Caco-2 (cell line): ENCODE measurements around the gene TARBP1. TPM values are rescaled to one million over a fixed set of nuclear protein-coding genes. Genes with fewer than 3 reads are reported as not detected.

Source experiments
- BruUV-seq: library from RNA; stranded (reverse); fragments of 400-500 nt; replicated peaks from 2 replicates; lab custom pipeline; 2021; lab: Mats Ljungman, UMichigan
- CTCF ChIA-PET: fragments of 300-600 bp; sonication (Branson Sonifier 250); formaldehyde crosslinking; loops from one replicate; lab custom pipeline; 2022; ENCODE audit warnings: antibody characterized with exemption; lab: Charles Lee
- POLR2A ChIA-PET: fragments of 300-600 bp; sonication (Branson Sonifier 250); formaldehyde crosslinking; loops from one replicate; lab custom pipeline; 2022; ENCODE audit warnings: antibody characterized with exemption; lab: Charles Lee
- DNase-seq, 2 experiments: peaks; one replicate each; pipeline versions ENCODE4 v3.0.0 to v3.0.0-alpha.2; 2020 to 2022
- H3K27me3 ChIP-seq: replicated peaks from 2 replicates; pipeline ENCODE4 v1.6.0; 2011; ENCODE audit warnings: low read length; ENCODE audit not compliant: control insufficient read depth, insufficient read depth
- H3K36me3 ChIP-seq: 2 replicates; pipeline ENCODE4 v1.5.1; 2011; ENCODE audit warnings: low read length; ENCODE audit not compliant: control insufficient read depth, insufficient read depth
- H3K4me1 ChIP-seq: fragments of 250-450 bp; sonication (Bioruptor Pico); 2 replicates; pipeline ENCODE4 v1.5.1; 2020; ENCODE audit warnings: mild to moderate bottlenecking
- H3K4me3 ChIP-seq: 2 replicates; pipeline ENCODE4 v1.5.1; 2011; ENCODE audit warnings: low read depth, mild to moderate bottlenecking, control low read depth, low read length
- H3K9me3 ChIP-seq: fragments of 250-450 bp; sonication (Bioruptor Pico); 2 replicates; pipeline ENCODE4 v1.5.1; 2020; ENCODE audit warnings: mild to moderate bottlenecking, moderate library complexity
- H3K27ac Mint-ChIP-seq: one replicate; pipeline ENCODE4 v1.8.0; 2022; ENCODE audit warnings: mixed read lengths; ENCODE audit not compliant: unreplicated experiment
- H3K27me3 Mint-ChIP-seq: one replicate; pipeline ENCODE4 v1.8.0; 2022; ENCODE audit warnings: mixed read lengths; ENCODE audit not compliant: insufficient read depth, unreplicated experiment
- H3K36me3 Mint-ChIP-seq: one replicate; pipeline ENCODE4 v1.8.0; 2022; ENCODE audit warnings: mild to moderate bottlenecking, mixed read lengths; ENCODE audit not compliant: insufficient read depth, unreplicated experiment
- H3K4me1 Mint-ChIP-seq: one replicate; pipeline ENCODE4 v1.8.0; 2022; ENCODE audit warnings: low read depth, mixed read lengths; ENCODE audit not compliant: unreplicated experiment
- H3K4me3 Mint-ChIP-seq: one replicate; pipeline ENCODE4 v1.8.0; 2022; ENCODE audit warnings: mild to moderate bottlenecking, moderate library complexity, mixed read lengths; ENCODE audit not compliant: unreplicated experiment
- H3K9me3 Mint-ChIP-seq: one replicate; pipeline ENCODE4 v1.8.0; 2022; ENCODE audit warnings: mixed read lengths; ENCODE audit not compliant: unreplicated experiment
- CTCF ChIP-seq, 2 experiments: fragments of 200-600 bp in 1 of 2; IDR thresholded peaks; 1 replicate in 1 of 2; 2 replicates in 1 of 2; pipeline versions ENCODE4 v1.5.1 to v1.8.0; 2011 to 2022; ENCODE audit warnings: antibody characterized with exemption in 1 of 2, control low read depth in 1 of 2, inconsistent platforms in 1 of 2, low read depth in 1 of 2, low read length in 1 of 2, mild to moderate bottlenecking in 1 of 2, moderate library complexity in 1 of 2; ENCODE audit not compliant: insufficient read depth in 1 of 2, severe bottlenecking in 1 of 2, unreplicated experiment in 1 of 2
- intact Hi-C: fragments of 100-400 bp; cut with micrococcal nuclease; formaldehyde crosslinking; loops from one replicate; pipeline ENCODE4 v1.10.0; 2022; ENCODE audit not compliant: unreplicated experiment
- total RNA-seq: library from RNA; stranded (reverse); gene quantifications from 2 replicates; pipeline ENCODE4 v1.2.3, GENCODE V29; 2022

The TARBP1 gene
- total RNA-seq, 1 experiment from 2014 or later, result 37.0 TPM

DNA sequence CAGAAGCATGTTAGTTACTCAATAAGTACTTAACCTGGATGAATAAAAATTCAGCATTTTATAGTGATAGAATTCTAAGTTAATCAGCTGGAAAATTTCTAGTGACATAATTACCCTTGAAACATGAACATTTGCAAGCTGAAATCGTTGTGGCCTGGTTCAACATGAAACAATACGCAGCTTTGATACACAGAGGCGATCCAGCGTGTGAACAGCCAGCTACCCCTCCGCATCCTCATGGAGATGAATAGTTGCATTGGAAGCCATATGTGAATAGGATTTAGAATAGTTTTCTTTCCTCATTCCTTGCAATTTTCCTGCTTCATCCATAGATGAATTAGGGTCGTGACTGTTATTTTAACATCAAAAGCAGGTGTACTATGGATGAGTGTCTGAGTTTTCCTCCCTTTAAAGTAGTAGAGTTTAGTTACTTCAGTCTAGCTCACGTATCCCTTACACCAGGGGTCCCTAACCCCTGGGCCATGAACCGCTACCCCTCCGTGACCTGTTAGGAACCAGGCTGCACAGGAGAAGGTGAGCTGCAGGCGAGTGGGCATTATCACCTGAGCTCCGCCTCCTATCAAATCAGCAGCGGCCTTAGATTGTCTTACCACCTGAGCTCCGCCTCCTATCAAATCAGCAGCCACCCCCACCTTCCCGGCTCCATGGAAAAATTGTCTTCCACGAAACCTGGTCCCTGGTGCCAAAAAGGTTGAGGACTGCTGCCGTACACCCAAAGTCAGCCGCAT lies 6.2 kb upstream of the TARBP1 start:
- intact Hi-C loops, result no loop called here
- POLR2A ChIA-PET, result no interaction called here
- H3K27me3 Mint-ChIP-seq, result peaks cover 6% of the 10 kb centered on the region

DNA sequence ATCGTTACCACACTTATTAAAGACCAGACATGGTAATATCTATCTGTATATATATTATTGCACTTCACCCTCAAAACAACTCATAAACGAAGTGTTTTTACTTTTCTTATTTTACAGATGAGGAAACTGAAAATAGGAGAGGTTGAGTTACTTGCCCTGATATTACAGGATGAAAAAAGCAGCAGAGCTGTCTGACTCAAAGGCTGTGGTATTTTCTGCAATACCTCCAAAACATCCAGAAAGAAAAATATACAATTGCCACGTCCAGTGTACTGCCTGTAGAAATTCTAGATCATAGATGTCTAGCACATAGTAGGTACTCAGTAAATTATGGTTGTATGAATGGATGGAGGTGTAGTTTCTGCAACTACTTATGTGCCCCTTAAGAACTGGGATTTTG lies 5.2 kb upstream of the TARBP1 start:
- no peaks in the 10 kb centered on the region for H3K27me3 ChIP-seq
- intact Hi-C loops, result no loop called here
- Mint-ChIP-seq H3K27ac (no peak overlapping the region), H3K36me3 (no peaks in the 10 kb centered on the region), H3K27me3 (peaks cover 6% of the 10 kb centered on the region), H3K9me3 (no peaks in the 10 kb centered on the region), H3K4me1 (no peaks in the 10 kb centered on the region), H3K4me3 (no peak overlapping the region)
- TF ChIP-seq CTCF (IDR thresholded peaks at IDR 0.05; ENCODE audit: insufficient read depth in 1 of 2, low read depth in 1 of 2, low read length in 1 of 2, severe bottlenecking in 1 of 2, unreplicated experiment in 1 of 2), result no peak
- H3K4me1 ChIP-seq, result no peaks in the 10 kb centered on the region; the same call in 1 of the 2 replicates
- CTCF ChIA-PET, result interaction anchor here (0.7 kb wide), 2 partner anchors 164 to 1274 kb away, joined by 3 to 7 read pairs; no protein-coding TSS in a partner anchor
- H3K36me3 ChIP-seq, result no peaks in the 10 kb centered on the region
- DNase-seq, result no peak
- POLR2A ChIA-PET, result no interaction called here
- no peak overlapping the region for H3K4me3 ChIP-seq
- BruUV-seq, result no TSS peak
- no peaks in the 10 kb centered on the region for H3K9me3 ChIP-seq

More for the DNA sequence above, 6.2 kb upstream of the TARBP1 start:
- Mint-ChIP-seq H3K27ac (no peak overlapping the region), H3K9me3 (no peaks in the 10 kb centered on the region), H3K4me3 (no peak overlapping the region), H3K4me1 (no peaks in the 10 kb centered on the region), H3K36me3 (no peaks in the 10 kb centered on the region)
- no peak for DNase-seq
- Histone ChIP-seq H3K4me3 (no peak overlapping the region), H3K4me1 (no peaks in the 10 kb centered on the region; the same call in 1 of the 2 replicates), H3K27me3 (no peaks in the 10 kb centered on the region), H3K9me3 (no peaks in the 10 kb centered on the region), H3K36me3 (no peaks in the 10 kb centered on the region)
- no peak for TF ChIP-seq CTCF (IDR thresholded peaks at IDR 0.05; ENCODE audit: insufficient read depth in 1 of 2, low read depth in 1 of 2, low read length in 1 of 2, severe bottlenecking in 1 of 2, unreplicated experiment in 1 of 2)
- no TSS peak for BruUV-seq
- CTCF ChIA-PET, result interaction anchor here (2.2 kb wide), 1 partner anchor 14 kb away, joined by 4 read pairs; no protein-coding TSS in a partner anchor

GRCh38 chr1:234481771-234482170 lies 2.8 kb upstream of the TARBP1 start:
- H3K4me3 ChIP-seq, result no peak overlapping the region
- TF ChIP-seq CTCF (IDR thresholded peaks at IDR 0.05; ENCODE audit: insufficient read depth in 1 of 2, low read depth in 1 of 2, low read length in 1 of 2, severe bottlenecking in 1 of 2, unreplicated experiment in 1 of 2), result no peak
- no peaks in the 10 kb centered on the region; the same call in 1 of the 2 replicates for H3K4me1 ChIP-seq
- Mint-ChIP-seq H3K36me3 (peaks cover 5% of the 10 kb centered on the region), H3K27me3 (peaks cover 6% of the 10 kb centered on the region), H3K4me3 (no peak overlapping the region), H3K27ac (no peak overlapping the region), H3K9me3 (no peaks in the 10 kb centered on the region), H3K4me1 (no peaks in the 10 kb centered on the region)
- POLR2A ChIA-PET, result interaction anchor here (0.6 kb wide), 1 partner anchor 74 kb away, joined by 3 read pairs; no protein-coding TSS in a partner anchor
- CTCF ChIA-PET, result interaction anchor here (1.0 kb wide), 1 partner anchor 18 kb away, joined by 3 read pairs; no protein-coding TSS in a partner anchor
- intact Hi-C loops, result no loop called here
- DNase-seq, result no peak
- BruUV-seq, result no TSS peak
- no peaks in the 10 kb centered on the region for H3K27me3 ChIP-seq
- H3K9me3 ChIP-seq, result no peaks in the 10 kb centered on the region
- no peaks in the 10 kb centered on the region for H3K36me3 ChIP-seq
